GM10266 (cell line): Measurements from ENCODE around the gene CCNYL1.
A peak's percentile ranks its signal among the peaks of the same experiment; 100 is the strongest.

ENCODE experiments used
- DNase-seq: peaks from one replicate; pipeline ENCODE4 v3.0.0; 2012; ENCODE audit errors: extremely low spot score
- CTCF ChIP-seq: IDR thresholded peaks from 2 replicates; pipeline ENCODE4 v1.5.1; 2012; ENCODE audit warnings: mild to moderate bottlenecking, low read depth; ENCODE audit not compliant: control insufficient read depth, insufficient read depth; ENCODE audit errors: missing control alignments

CCNYL1 gene

GRCh38 chr2:207698301-207698700, 13.1 kb upstream of the CCNYL1 start:
- no peak for TF ChIP-seq CTCF
- no peak for DNase-seq

GRCh38 chr2:207704078-207704477, 7.4 kb upstream of the CCNYL1 start:
- no peak for TF ChIP-seq CTCF

GRCh38 chr2:207704671-207705070, 6.8 kb upstream of the CCNYL1 start:
- DNase-seq, result no peak
- no peak for TF ChIP-seq CTCF

More at GRCh38 chr2:207704078-207704477, 7.4 kb upstream of the CCNYL1 start:
- DNase-seq, result no peak

GRCh38 chr2:207706936-207707860, 4.2 kb upstream of the CCNYL1 start:
- TF ChIP-seq CTCF, result no peak
- DNase-seq, result no peak

GRCh38 chr2:207711750-207712530, 500 bp downstream of the CCNYL1 start:
- peak; percentile 63 for DNase-seq
- TF ChIP-seq CTCF, result no peak

GRCh38 chr2:207716056-207716455, 4.6 kb downstream of the CCNYL1 start:
- no peak for DNase-seq
- no peak for TF ChIP-seq CTCF
